NOMO-1 treated with dmso at 0.1 percent for 144 hours (cell line): ENCODE measurements around the gene PXT1.

Source experiments
- DNase-seq: peaks from one replicate; lab custom pipeline; 2025; ENCODE audit not compliant: unreplicated experiment; lab: John Stamatoyannopoulos, UW

Gene PXT1

DNA sequence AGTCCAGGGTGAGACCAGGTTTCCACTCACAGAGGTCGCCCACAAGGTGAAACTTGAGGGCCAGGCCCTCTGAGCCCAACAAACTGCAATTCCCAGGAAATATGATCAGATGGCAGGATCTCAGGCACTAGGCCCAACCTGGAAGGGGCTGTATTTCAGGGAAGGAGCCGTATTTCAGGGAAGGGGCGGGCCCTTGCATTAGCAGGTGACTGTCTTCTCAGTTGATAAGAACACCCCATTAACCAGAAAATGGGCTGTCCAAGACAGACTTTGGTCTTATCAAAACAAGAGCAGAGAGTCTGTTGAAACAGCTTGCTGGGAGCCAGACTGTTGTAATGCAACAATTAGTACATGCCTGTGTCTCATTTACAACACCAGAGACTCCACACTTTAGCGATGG is 95.0 kb downstream of the PXT1 start:
- DNase-seq, result no peak

DNA sequence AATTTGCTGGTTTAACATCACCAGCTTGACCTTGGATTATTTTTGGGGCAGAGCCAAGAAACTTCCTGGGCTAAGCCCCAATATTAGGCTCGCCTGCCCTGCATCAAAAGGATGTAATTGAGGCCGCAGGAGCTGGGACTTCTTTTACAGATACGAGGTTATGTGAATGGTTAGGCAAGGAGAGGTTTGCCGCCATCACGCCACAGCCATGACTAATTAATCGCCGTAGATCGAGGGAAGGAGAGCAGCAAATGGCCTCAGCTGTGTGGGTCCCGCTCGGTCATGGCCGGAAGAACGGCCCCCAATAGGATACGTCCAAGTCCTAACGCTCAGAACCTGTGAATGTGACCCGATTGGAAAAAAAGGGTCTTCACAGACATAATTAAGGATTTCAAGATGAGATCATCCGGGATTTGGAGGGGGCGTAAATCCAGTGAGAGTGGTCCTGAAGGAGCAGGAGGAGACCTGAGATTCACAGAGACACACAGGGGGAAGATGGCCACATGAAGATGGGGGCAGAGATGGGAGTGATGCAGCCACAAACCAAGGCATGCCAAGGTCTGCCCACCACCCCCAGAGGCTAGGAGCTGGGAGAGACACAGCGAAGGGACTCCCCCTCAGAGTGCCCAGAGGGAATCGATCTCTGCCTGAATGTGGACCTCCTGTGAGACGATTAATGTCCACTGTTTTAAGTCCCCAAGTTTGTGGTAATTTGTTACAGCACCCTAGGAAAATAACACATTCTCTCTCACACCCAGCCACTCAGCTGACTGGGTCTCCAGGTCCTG is 96.0 kb downstream of the PXT1 start:
- no peak for DNase-seq

DNA sequence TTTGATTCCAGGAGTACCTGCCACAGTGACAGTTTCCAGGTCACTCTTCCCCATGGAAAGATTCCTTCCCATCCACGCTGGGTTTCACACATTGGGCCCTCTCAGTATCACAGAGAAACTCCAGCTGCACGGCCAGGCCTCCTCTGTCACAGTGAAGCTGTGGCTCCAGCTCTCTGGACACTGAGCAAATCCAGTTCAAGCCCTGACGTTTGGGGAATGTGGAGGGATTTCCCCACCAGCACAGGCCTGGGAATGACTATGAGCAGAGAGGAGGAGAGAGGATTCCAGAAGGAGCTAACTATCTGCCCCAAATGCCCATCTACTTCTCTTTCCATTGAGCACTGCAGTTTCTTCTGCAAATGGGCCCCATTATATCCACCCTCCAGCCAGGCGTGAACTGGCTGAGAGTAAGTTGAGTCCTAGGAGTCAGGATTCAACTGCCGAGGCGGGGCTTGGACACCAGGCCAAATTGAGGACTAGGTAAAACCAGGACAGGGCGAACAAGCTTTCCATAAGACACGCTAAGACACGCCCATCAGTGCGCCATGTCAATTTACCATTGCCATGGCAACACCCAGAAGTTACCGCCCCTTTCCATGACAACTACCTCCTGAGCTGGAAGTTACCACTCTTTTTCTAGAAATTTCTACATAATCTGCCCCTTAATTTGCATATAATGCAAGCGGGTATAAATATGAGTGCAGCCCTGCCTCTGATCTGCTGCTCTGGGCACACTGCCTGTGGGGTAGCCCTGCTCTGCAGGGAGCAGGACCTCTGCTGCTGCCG is 96.8 kb downstream of the PXT1 start:
- DNase-seq, result no peak

DNA sequence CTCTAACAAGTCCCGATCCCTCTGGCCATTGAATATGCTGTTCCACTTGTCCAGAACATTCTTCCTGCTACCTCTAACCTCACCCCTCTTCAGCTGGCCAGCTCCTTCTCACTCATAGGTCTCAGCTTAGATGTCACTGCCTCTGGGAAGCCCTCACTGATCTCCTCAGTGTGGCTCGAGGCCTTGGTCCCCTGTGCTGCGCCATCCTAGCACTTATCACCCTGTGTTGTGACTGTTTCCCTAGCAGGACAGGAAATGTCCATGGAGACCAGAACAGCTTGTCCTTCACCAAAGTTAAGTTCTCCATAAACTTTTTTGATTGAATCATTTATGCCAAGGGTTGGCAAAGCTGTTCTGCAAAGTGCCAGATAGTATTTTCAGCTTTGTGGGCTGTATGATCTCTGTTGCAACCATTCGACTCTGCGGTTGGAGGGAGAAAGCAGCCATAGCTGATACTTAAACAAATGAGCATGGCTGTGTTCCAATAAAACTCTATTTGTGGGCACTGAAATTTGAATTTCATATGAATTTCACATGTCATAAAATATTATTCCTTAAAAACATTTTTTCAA is 99.5 kb downstream of the PXT1 start:
- DNase-seq, result no peak

DNA sequence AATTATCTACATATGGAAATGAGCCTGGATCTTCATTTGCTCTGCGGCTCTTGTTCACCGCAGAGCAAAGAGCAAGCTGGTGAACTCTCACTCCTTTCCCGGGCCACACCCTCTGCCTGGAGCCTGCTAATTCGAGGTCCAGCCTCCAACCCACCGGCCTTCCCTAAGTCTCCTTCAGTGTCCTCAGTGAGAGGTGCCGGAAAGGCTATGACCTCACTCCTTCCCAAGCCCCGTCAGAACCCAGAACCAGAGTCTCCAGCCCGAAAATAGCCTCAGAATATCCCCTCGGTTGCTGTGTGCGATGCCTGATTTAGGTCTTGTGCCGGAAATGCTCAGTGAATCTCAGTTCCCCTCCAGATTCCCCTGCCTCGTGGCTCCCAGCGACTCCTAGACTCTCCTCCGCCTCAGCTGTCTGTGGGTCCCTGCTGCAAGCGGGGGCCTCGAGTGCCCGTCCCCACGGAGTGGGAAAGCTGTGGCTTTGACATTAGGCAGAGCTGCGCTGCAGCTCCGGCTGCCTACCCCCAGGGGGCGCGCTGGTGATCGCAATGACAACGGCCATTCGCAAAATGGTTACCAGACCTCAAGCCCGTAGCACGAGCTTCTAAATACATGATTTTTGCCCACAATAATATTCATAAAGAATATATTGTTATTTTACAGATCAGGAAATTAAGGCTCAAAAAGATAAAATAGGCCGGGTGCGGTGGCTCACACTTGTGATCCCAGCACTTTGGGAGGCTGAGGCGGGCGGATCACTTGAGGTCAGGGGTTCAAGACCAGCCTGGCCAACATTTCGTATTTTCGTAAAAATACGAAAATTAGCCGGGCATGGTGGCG is 101.8 kb downstream of the PXT1 start:
- DNase-seq, result peak; percentile 39
